KG1 (cell line): ENCODE measurements around the gene ZNF502.
"Not testable (repeated sequence)": the region's sequence is repeated elsewhere in the genome, so short reads cannot be mapped to it uniquely, and the experiment has no call there.

Experiments
- DNase-seq: peaks from one replicate; lab custom pipeline; 2025; lab: John Stamatoyannopoulos, UW

The ZNF502 gene

DNA sequence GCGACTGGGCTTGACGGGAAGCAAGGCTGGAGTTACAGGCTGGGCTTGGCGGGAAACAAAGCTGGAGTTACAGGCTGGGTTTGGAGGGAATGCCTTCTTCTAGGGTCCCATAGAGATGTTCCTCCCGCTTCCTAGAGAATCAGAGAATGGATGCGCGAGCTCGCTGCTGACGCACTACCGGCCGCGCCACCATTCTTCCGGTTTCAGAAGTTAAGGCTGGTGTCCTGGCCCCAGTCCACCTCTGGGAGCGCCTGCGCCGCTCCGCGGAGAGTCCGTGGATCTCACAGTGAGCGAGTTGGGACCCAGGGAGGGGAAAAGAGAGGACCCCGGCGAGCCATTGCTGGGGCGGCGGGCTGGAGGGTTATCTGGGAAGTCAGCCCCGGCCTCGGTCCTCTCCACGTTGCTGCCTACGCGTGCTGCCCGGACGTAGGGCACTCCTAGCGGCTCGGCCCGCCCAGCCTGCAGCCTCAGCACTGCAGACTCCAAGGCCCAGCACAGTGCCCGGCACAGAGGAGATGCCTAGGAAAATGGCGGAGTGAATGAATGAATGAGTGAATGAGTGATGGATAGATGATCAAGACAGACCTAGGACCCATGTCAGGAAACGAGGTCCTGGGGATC lies at the start of gene ZNF502:
Gene ZNF502 (plus strand): TSS at position 206 of the 621 bp plus-strand sequence. CDS start 7,602 bp downstream, outside the sequence.
- peak; percentile 48 for DNase-seq

DNA sequence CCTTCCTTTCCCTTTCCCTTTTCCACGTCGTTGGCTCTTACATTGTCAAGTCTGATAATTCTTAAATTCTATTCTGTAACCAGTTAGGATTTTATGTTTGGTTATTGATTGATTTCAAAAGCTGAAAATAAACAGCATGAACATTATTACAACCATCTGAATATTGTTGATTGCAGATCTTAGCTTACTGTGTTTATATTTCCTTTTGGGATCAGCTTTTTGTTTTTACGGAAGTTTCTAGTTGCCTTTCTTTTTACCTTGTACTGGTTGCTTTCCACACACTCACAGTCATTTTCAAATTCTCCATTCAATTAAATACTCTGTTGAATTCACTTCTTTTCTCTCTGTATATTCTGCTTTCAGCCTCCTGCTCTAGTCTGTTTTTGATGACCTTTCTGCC lies 47.3 kb upstream of the ZNF502 start:
- no peak for DNase-seq

DNA sequence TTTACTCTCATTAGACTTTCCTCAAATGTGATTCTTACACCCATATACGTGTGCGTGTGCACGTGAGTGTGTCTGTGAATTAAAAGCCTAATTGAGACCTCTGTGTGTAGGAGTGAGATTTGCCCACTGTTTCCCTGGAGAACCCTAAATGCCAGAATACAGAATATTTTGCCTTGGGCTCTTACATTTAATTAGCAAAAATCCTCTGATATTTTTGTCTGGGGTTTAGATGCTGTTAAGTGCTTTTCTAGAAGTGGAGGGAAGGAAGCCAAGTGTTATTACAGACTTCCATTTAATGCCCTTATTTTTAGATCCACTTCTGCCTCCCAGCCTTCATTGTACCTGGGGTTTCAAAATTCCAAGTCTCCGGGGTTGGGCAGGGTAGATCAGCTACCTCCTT lies 46.1 kb upstream of the ZNF502 start:
- DNase-seq = no peak

DNA sequence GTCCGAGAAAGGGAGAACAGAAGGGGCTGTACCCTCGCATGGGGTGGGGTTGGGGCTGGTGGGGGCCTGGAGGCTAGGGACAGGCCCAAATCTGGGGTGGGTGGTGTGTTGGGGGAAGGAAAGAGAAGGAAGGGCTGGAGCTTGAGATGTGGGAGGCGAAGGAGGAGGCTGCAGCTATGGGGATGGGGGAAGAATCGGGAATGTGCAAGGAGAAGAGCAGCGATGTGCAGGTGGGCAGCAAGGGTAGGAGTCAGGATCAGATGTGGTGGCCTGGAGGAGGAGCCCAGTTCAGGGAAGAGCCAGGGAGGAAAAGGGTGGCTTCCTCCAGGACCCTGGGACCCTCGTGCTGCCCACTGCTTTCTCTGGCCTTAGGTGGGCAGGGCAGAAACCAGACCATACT lies 42.7 kb upstream of the ZNF502 start:
- no peak for DNase-seq

DNA sequence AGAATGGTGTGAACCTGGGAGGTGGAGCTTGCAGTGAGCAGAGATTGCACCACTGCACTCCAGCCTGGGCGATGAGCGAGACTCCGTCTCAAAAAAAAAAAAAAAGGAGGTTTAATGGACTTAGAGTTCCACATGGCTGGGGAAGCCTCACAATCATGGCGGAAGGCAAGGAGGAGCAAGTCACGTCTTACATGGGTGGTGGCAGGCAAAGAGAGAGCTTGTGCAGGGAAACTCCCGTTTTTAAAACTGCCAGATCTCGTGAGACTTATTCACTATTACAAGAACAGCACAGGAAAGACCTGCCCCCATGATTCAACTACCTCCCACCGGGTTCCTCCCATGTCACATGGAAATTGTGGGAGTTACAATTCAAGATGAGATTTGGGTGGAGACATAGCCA lies 39.0 kb upstream of the ZNF502 start:
- not testable (repeated sequence) for DNase-seq

DNA sequence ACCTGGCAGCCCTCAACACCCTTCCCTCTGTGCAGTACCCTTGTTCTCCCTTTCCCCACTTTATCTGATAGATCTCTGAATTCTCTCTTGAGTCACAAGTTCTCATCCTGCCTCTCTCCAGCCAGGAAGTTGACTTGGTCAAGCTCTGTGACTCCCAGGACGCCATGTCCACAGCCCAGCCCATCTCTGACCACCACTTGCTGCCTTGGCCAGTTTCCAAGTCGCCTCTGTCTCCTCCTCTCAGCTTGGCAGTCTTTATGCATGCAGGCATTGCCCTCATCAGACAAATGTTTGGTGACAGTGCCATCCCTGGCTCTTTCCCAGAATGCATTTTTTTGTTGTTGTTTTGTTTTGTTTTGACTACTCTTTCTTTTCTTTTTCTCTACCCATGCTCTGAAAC lies 38.2 kb upstream of the ZNF502 start:
- no peak for DNase-seq

DNA sequence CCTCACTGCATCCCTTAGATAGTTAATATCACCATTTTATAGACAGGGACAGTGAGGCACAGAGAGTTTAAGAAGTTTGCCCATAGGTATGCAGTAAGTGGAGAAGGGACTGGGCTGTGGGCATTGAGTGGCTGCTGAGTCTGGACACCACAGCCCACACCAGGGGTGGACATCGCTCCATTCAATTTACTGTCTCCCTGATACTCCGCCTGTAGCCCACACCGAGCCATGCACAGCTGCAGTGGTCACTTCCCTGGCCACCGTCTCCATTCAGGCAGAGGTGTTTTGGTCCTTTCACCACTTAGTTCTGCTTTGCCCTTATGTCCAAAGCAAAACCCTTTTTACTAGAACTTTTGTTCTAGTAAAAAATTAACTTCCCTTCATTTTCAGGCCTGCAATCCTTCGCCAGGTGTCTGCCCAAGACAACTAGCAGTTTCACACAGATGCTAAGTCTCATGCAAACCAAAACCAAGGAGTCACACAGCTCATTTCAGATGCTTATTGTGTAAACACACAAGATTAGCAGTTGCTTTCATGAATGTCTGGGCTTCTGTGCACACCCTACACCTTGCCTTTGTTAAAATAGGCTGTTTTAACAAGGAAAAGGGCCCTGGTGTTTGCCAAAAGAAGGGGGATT lies 33.9 kb upstream of the ZNF502 start:
- DNase-seq = no peak

DNA sequence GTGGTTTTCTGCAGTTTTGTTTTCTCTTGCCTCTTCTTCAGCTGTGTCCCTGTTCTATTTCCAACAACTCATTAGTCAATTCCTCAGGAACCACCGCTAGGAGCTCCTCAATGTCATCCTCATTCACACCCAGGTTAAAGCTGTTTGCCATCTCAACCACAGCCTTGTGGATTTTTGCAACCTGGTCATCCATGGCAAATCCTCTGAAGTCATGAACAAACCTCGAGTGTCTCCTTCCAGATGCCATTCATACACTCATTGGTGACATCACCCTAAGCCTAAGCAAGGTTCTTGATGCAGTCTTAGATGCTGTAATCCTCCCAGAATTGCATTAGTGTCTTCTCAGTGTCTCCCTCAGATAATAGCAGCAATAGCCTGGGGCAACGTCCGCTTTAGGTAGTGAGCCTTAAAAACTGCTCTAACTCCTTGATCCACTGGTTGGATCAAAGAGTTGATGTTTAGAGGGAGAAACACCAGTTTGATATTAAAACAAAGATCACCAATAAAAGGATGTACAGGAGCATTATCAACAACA lies 31.5 kb upstream of the ZNF502 start:
- no peak for DNase-seq

DNA sequence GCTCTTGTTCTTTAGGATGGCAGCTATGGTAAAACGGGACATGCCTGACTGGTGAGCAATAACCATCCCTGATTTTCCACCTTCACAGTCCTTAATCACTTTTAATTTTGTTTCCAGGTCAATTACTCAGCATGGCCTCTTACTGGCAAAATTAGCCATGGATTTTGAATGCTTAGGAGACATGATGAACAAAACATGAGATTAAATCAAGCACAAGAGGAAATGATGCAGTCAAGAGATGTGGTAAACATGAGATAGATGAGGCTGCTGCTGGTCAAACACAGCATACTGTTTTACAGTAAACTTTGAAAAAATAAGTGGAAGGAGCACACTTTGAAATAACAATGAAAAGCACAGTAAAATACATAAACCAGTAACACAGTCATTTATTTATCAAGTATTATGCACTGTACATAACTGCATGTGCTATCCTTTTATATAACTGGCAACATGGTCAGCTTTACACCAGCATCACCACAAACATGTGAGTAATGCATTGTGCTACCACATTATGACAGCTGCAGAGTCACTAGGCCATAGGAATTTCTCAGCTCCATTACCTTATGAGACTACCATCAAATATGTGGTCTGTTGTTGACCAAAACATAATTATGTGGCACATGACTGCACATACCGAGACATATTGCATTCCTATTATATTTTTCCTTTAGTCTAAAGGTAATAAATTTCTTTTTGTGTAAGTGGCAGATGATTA lies 30.1 kb upstream of the ZNF502 start:
- no peak for DNase-seq

DNA sequence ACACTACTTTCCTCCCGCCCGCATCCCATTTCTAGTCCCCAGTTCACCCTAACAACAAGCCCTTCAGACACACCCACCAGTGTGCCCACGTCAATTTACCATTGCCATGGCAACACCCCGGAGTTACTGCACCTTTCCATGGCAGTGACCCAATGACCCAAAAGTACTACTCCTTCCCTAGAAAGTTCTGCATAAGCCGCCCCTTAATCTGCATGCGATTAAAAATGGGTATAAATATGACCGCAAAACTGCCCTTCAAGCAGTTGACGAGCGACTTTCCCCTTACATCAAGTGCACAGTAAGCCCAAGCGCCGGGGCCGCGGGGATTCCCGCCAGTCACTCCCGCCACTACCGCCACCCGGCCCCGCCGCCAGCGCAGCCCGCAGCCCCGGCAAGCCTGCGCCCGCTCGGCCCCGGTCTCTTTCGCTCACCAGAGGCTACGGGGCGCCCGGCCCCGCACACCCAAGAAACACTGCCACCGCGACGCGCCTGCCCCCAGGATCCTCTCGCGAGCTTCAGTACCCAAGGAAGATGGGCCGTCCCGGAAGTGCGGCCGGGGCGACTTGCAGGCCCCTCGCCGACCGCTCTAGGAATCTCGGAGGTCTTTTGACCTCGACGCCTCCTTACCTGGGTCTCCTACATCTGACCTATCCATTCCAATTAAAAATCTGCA lies 27.2 kb upstream of the ZNF502 start:
- DNase-seq = peak; percentile 45

DNA sequence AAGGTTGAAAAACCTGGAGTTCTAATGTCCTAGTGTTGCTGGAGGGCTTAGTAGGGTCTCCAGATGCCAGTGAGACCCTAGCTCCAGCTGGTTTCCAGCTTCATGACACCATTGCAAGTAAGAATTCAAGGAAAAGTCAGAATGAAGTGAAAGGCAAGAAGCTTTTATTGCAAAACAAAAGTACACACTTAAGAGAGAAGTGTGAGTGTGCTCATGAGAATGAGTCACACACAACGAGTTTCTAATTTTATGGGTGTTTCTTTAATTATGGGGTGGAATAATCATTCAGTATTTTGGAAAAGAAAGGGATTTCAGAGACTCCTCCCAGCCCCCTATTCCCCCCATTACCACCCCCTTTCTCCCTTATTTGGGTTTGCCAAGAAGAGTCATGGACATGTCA lies 24.6 kb upstream of the ZNF502 start:
- no peak for DNase-seq

DNA sequence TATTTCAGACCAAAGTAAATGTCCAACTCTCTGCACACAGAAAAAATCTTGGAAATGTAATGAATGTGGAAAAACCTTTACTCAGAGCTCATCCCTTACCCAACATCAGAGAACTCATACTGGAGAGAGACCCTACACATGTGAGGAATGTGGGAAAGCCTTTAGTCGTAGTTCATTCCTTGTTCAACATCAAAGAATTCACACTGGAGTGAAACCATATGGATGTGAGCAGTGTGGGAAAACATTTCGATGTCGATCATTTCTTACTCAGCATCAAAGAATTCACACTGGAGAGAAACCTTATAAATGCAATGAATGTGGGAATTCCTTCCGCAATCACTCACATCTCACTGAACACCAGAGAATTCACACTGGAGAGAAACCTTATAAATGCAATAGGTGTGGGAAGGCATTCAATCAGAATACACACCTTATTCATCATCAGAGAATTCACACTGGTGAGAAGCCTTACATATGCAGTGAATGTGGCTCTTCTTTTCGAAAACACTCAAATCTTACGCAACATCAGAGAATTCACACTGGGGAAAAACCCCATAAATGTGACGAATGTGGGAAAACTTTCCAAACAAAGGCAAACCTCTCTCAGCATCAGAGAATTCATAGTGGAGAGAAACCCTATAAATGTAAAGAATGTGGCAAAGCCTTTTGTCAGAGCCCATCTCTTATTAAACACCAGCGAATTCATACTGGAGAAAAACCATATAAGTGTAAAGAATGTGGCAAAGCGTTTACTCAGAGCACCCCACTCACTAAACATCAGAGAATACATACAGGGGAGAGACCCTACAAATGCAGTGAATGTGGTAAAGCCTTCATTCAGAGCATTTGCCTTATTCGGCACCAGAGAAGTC lies 9.0 kb downstream of the ZNF502 start:
- DNase-seq = no peak

DNA sequence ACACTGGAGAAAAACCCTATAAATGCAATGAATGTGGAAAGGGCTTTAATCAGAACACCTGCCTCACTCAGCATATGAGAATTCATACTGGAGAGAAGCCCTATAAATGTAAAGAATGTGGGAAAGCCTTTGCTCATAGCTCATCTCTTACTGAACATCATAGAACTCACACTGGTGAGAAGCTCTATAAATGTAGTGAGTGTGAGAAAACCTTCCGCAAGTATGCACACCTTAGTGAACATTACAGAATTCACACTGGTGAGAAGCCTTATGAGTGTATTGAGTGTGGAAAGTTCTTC lies 9.6 kb downstream of the ZNF502 start:
- DNase-seq = no peak

DNA sequence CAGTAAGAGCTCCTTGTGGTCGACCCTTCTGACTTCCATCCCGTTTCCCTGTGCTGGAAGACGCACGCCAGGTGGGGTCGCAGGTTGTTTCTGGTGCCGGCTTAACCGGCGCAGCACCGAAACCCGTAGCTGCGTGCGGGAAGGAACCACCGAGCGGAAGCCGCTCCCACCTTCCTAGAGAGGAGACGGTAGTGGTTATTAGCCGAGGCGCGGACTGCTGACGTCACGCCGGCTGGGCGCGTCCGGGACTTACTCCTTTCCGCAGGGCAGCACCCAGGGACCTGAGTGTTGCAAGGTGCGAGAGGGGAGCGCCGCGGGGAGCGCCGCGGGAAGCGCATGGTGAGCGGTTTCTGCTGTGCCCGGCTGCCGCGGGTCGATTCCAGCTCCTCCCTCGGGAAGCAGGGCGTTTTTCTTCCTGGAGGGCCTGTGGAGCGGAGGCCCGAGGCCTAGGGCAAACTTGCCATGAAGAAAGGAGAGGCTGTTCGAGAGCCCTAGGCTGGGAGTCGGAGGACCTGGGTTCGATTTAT lies 17.0 kb downstream of the ZNF502 start, which contains the start of gene ZNF501:
Gene ZNF501 (plus strand): TSS at position 252 of the 527 bp plus-strand sequence. CDS start 4,787 bp downstream, outside the sequence.
- peak; percentile 24 for DNase-seq

DNA sequence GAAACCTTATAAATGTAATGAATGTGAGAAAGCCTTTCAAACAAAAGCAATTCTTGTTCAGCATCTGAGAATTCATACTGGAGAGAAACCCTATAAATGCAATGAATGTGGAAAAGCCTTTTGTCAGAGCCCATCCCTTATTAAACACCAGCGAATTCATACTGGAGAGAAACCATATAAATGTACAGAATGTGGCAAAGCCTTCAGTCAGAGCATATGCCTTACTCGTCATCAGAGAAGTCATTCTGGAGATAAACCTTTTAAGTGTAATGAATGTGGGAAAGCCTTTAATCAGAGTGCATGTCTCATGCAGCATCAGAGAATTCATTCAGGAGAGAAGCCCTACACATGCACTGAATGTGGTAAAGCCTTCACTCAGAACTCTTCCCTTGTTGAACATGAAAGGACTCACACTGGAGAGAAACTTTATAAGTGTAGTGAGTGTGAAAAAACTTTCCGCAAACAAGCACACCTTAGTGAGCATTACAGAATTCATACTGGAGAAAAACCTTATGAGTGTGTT lies 22.2 kb downstream of the ZNF502 start:
- DNase-seq = no peak

DNA sequence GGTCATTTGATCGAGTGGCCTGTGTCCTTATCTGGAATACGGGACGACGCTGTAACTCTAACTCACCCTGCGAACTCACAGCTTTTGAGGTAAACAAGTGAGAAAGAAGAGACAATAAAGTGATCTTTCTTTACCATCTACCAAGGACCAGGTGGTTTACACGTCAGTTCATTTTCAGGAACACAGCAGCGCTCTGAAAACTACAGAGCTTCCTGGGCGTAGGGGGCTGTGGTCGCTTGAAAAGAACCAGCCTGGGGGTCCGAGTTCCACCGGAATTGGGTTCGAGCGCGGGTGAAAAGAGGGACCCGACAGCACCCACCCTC lies 48.6 kb downstream of the ZNF502 start:
- no peak for DNase-seq

DNA sequence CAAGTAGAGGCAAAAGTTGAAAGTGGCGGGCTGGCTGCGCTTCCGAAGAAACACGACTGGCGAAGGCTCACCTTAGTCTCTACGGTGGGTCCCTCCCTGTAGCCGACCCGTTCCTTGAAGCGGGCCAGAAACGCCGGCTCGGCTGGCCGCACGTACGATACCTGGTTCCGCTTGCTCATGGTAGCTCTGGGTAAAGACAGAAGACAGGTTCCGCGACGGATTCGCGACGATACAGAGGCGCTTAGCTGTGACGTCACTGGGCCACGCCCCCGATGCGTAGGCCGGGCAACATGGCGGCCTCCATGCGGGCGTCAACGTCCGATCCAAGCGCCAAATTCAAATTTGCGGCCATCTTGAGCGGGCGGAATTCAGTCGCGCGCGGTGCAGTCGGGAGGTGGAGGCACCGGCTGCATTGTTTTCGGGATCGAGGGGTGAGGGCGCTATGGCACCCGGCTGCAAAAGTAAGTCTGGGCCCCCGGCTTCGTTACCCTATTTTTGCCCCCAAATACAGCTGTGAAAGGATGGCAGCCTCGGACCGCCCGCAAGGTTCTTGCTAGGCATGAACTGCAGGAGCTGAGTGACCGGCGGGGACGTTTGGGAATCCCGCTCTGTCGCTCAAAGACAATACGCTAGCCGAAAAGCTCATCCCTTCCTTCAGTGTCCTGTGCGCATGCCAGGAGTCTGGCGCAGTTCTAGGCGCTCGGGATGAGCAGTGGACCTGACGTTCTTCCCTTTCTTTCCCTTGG lies 49.1 kb downstream of the ZNF502 start, which contains the start of the genes KIAA1143 and KIF15:
Gene KIAA1143 (minus strand): TSS at position 196 of the 746 bp plus-strand sequence. CDS start 17 bp downstream, at position 179.
Gene KIF15 (plus strand): TSS at position 371 of the 746 bp plus-strand sequence. CDS start 72 bp downstream, at position 443.
- DNase-seq = peak; percentile 97

DNA sequence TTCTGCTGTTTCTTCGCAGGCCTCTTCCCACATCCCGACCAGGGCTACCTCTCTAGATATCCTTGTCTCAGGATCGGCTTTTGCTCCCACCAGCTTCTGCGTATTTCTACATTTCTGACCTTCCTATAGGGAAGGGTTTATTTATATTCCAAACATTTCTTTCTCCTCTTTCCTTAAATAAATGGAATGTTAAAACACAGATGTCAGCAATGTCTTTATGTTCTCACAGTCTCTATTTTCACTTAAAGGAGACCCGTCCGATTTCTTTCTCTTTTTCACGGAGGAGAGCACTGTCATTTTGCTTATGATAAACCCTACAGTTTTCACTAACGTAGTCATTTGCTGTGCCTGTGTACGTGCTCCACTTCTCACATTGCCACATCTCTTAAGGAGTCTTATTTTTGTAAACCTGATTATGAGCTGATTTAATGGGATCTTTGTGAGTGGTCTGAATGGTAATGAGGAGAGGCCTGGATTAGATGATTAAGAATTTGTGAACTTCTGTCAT lies 49.8 kb downstream of the ZNF502 start:
- DNase-seq = peak; percentile 56

DNA sequence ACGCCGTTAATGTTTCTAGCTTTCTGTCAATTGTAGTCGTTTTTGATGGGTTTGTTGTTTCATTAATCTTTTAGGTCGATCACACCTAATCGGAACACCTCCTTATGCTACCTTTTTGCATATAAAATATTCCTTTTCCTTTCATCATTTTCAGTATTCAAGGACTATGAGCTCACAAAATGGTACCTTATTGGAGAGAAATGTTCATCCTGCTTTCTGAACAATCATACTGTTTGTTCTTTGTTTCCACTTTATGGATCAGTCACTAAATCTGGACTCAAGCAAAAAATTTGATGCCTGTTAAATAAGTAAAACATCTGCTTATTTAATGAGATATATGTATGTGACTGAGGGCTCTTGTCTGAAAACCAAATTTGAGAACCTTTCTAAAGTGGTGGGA lies 50.2 kb downstream of the ZNF502 start:
- no peak for DNase-seq

DNA sequence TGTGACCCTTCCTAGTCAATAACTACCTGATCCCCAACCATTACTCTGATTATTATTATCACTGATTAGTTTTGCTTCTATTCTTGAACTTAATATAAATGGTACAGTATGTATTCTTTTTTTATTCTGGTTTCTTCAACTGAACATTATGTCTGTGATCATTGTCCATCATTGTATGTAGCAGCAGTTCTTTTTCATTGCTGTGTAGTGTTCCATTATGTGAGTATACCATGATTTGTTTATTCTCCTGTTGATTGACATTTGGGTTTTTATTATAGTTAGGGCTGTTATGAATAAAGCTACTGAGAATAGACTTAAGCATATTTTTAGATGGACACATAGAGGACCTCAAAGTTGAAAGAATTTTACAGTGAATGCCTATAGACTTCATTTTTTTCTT lies 51.8 kb downstream of the ZNF502 start:
- DNase-seq = no peak
